AG08396 (cell line): ENCODE data around the gene CHCHD1.
"Not testable (repeated sequence)": the region's sequence is repeated elsewhere in the genome, so short reads cannot be mapped to it uniquely, and the experiment has no call there.

Experiments
- DNase-seq: peaks from one replicate; pipeline ENCODE4 v3.0.0; 2012; ENCODE audit warnings: low spot score, mixed read lengths

Gene CHCHD1

GRCh38 chr10:73793456-73793855 lies 11.6 kb downstream of the CHCHD1 start:
- DNase-seq, result no peak

GRCh38 chr10:73795491-73795890 lies 13.6 kb downstream of the CHCHD1 start:
- DNase-seq, result not testable (repeated sequence)

- not testable (repeated sequence) for DNase-seq
Observed at GRCh38 chr10:73796035-73796434, 14.2 kb downstream of the CHCHD1 start.

- no peak for DNase-seq
Observed at GRCh38 chr10:73796766-73797165, 14.9 kb downstream of the CHCHD1 start.

- DNase-seq, result no peak
Observed at GRCh38 chr10:73797324-73798025, 15.6 kb downstream of the CHCHD1 start.

GRCh38 chr10:73798087-73798486 lies 16.2 kb downstream of the CHCHD1 start:
- no peak for DNase-seq

- no peak for DNase-seq
Observed at GRCh38 chr10:73798927-73799560, 17.2 kb downstream of the CHCHD1 start.

GRCh38 chr10:73799899-73800559 lies 18.2 kb downstream of the CHCHD1 start:
- DNase-seq, result no peak

- DNase-seq, result no peak
Observed at GRCh38 chr10:73800560-73801252, 18.9 kb downstream of the CHCHD1 start.

GRCh38 chr10:73801253-73801590 lies 19.4 kb downstream of the CHCHD1 start:
- no peak for DNase-seq

- DNase-seq, result no peak
Observed at GRCh38 chr10:73802276-73802991, 20.6 kb downstream of the CHCHD1 start.

- DNase-seq, result no peak
Observed at GRCh38 chr10:73803680-73804286, 21.9 kb downstream of the CHCHD1 start.

GRCh38 chr10:73806176-73806950 lies 24.5 kb downstream of the CHCHD1 start:
- DNase-seq, result no peak

- no peak for DNase-seq
Observed at GRCh38 chr10:73807471-73807870, 25.6 kb downstream of the CHCHD1 start.

- DNase-seq, result no peak
Observed at GRCh38 chr10:73808021-73808815, 26.4 kb downstream of the CHCHD1 start.

GRCh38 chr10:73809061-73809818 lies 27.4 kb downstream of the CHCHD1 start:
- DNase-seq, result no peak

- no peak for DNase-seq
Observed at GRCh38 chr10:73810358-73810734, 28.5 kb downstream of the CHCHD1 start.

GRCh38 chr10:73810735-73811465 lies 29.1 kb downstream of the CHCHD1 start:
- DNase-seq, result peak; percentile 52

GRCh38 chr10:73812657-73813056 lies 30.8 kb downstream of the CHCHD1 start:
- no peak for DNase-seq
